IPS-15b (cell line): ENCODE results near the gene TYROBP.

Experiments
- H3K27me3 ChIP-seq: one replicate; pipeline ENCODE4 v1.6.1; 2013; ENCODE audit warnings: low read length; ENCODE audit not compliant: control insufficient read depth, insufficient read depth
- H3K36me3 ChIP-seq: one replicate; pipeline ENCODE4 v1.6.1; 2013; ENCODE audit warnings: low read length; ENCODE audit not compliant: control insufficient read depth, insufficient read depth
- H3K4me1 ChIP-seq: one replicate; pipeline ENCODE4 v1.6.1; 2013; ENCODE audit warnings: mild to moderate bottlenecking, low read length; ENCODE audit not compliant: control insufficient read depth, insufficient read depth
- H3K4me3 ChIP-seq: one replicate; pipeline ENCODE4 v1.5.1; 2013; ENCODE audit warnings: low read depth, low read length
- H3K9ac ChIP-seq: one replicate; pipeline ENCODE4 v1.6.1; 2013; ENCODE audit warnings: low read depth, mild to moderate bottlenecking, low read length
- H3K9me3 ChIP-seq: one replicate; pipeline ENCODE4 v1.6.1; 2013; ENCODE audit warnings: mild to moderate bottlenecking, low read length; ENCODE audit not compliant: control insufficient read depth, insufficient read depth

Gene TYROBP

GRCh38 chr19:35861640-35862160, 46.4 kb downstream of the TYROBP start:
- H3K27me3 ChIP-seq = peaks cover 62% of the 10 kb centered on the region
- peak overlapping the region; percentile 59 for H3K4me3 ChIP-seq
- peaks cover 2% of the 10 kb centered on the region for H3K36me3 ChIP-seq
- H3K9ac ChIP-seq = no peak overlapping the region
- no peaks in the 10 kb centered on the region for H3K4me1 ChIP-seq
- H3K9me3 ChIP-seq = no peaks in the 10 kb centered on the region

GRCh38 chr19:35860818-35861639, 47.1 kb downstream of the TYROBP start:
- H3K36me3 ChIP-seq = peaks cover 2% of the 10 kb centered on the region
- H3K27me3 ChIP-seq = peaks cover 65% of the 10 kb centered on the region
- no peaks in the 10 kb centered on the region for H3K9me3 ChIP-seq
- H3K4me3 ChIP-seq = peak overlapping the region; percentile 59
- no peak overlapping the region for H3K9ac ChIP-seq
- H3K4me1 ChIP-seq = no peaks in the 10 kb centered on the region

GRCh38 chr19:35860436-35860817, 47.7 kb downstream of the TYROBP start:
- Histone ChIP-seq H3K4me1 (peaks cover 2% of the 10 kb centered on the region), H3K9me3 (no peaks in the 10 kb centered on the region), H3K4me3 (peak overlapping the region; percentile 59), H3K27me3 (peaks cover 70% of the 10 kb centered on the region), H3K36me3 (peaks cover 2% of the 10 kb centered on the region), H3K9ac (no peak overlapping the region)

- Histone ChIP-seq H3K4me1 (peaks cover 2% of the 10 kb centered on the region), H3K9me3 (no peaks in the 10 kb centered on the region), H3K9ac (no peak overlapping the region), H3K4me3 (no peak overlapping the region), H3K27me3 (peaks cover 77% of the 10 kb centered on the region), H3K36me3 (peaks cover under 1% of the 10 kb centered on the region)
Observed at GRCh38 chr19:35859414-35859813, 48.7 kb downstream of the TYROBP start.

- no peaks in the 10 kb centered on the region for H3K9me3 ChIP-seq
- no peaks in the 10 kb centered on the region for H3K36me3 ChIP-seq
- H3K27me3 ChIP-seq = peaks cover 78% of the 10 kb centered on the region
Observed at GRCh38 chr19:35858311-35858710, 49.8 kb downstream of the TYROBP start.

GRCh38 chr19:35856546-35857149, 51.4 kb downstream of the TYROBP start, which contains the start of gene KIRREL2:
TSS of gene KIRREL2 (plus strand) at chr19:35856911. CDS start at chr19:35857120, 209 bp downstream.
- peak within 1 kb of the TSS; percentile 83 for H3K4me3 ChIP-seq

More at GRCh38 chr19:35858311-35858710, 49.8 kb downstream of the TYROBP start:
- Histone ChIP-seq H3K4me3 (no peak overlapping the region), H3K4me1 (peaks cover 2% of the 10 kb centered on the region), H3K9ac (no peak overlapping the region)

More at GRCh38 chr19:35856546-35857149, 51.4 kb downstream of the TYROBP start, which contains the start of gene KIRREL2:
- peaks cover 2% of the 10 kb centered on the region for H3K4me1 ChIP-seq
- H3K9ac ChIP-seq = no peak within 1 kb of the TSS
- H3K27me3 ChIP-seq = peaks cover 70% of the 10 kb centered on the region
- no peaks in the 10 kb centered on the region for H3K36me3 ChIP-seq
- H3K9me3 ChIP-seq = no peaks in the 10 kb centered on the region
